HG03460 (cell line): Measurements from ENCODE around the gene RALGPS1.

ENCODE experiments used
- ATAC-seq: cut with Tn5 transposase; IDR thresholded peaks from one replicate; pipeline ENCODE4 v1.9.1; 2021; ENCODE audit not compliant: unreplicated experiment

The RALGPS1 gene

GRCh38 chr9:127050152-127050551 is 135.6 kb downstream of the RALGPS1 start:
- no peak for ATAC-seq

- ATAC-seq, result no peak
Observed at GRCh38 chr9:127050591-127051001, 136.0 kb downstream of the RALGPS1 start.

- no peak for ATAC-seq
Observed at GRCh38 chr9:127051881-127052595, 137.5 kb downstream of the RALGPS1 start.

DNA sequence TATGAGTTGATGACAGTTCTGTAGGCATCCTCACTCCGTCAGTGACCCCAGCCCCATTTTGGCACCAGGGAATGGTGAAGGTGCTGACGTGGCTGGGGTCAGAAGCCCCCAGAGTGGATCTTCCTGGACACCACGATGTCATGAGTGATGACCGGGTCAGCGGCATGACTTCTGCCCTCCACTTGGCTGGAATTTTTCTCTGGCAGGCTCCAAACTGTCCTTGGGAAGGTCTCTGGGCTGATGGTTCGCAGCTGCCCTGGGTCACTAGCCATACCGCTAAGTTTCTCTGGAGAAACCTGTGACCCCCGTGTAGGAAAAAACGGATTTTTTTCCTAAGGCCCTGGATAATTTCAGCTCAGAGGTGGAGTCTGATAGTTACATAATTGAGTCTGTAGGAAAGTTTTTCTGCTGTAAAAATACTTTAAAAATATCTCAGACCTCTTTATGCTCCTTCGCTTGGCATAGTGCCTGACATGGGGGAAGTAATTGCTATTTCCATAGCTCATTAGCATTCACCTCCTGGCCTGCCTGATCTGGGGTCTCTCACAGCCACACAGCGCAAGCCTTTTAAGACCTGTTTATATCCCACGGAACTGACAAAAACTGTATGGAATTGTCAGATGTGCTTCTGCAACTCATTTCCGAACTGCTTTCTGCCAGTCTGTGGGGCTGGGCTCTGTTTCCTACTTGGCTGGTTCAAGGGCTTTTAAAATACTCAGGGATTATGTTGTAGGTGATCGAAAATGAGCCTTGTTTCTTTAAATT is 138.7 kb downstream of the RALGPS1 start:
- no peak for ATAC-seq

DNA sequence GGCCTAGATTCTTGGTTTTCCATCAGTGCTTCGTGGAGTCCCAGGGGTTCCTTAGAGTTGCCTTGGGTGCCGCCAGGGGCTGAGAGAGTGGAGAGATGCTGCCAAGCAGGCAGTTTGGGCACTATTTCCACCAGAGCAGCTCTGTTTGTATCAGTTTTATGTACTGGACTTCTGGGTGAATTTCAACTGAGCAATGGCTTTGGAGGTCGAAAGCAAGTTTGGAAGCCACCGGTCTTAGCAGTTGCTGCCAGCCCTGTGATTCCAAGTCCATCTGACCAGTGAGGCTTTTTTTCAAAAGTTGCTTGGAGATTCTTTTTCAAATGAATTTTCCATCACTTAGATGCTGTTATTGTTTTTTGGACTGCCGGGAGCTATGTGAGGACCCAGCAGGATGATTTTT is 139.4 kb downstream of the RALGPS1 start:
- ATAC-seq, result no peak

- no peak for ATAC-seq
Observed at GRCh38 chr9:127055745-127056402, 141.3 kb downstream of the RALGPS1 start.

DNA sequence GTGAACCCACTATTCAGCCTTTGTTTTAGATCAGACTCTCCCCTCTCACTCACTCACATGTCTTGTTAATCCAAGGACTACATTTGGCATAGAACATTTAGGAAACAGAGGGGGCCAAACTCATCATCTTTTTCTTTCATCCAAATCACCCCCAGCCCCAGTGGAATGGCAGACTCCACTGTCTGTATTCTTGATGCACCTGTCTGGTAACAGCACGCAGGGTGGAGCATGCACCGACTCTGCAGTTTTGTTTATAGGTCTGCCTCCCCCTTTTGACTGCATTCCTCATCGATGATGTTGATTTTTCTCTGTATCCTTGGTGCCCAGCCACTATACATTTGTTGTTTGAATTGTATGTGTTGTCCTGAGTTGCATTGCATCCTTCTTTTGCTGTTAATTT is 141.9 kb downstream of the RALGPS1 start:
- ATAC-seq, result no peak

DNA sequence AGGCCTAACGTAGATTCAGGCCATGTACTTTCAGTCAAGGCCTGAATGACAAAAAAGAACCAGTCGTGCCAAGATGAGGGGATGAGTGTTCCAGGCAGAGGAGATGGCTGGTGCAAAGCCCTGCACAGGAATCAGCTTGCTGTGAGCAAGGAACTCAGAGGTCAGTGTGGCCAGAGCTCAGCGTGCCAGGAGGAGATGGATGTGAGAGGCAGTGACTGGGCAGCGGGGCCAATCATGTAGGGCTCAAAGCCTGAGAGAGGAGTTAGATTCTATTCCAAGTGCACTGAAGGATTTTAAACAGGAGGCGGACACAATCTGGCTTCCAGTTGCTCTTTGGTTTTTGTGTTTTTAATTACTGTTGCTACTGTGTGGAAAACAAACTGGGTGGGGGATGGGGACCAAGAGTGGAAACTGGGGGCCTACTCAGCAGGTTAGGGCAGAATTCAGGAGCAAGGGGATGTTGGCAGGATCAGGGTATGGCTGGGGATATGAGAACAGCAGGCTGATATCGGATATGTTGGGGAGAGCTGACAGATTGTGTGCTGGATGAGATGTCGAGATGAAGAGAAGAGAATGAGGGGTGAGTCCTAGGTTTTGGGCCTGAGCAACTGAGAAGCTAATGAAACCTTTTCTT is 143.5 kb downstream of the RALGPS1 start:
- ATAC-seq, result no peak

DNA sequence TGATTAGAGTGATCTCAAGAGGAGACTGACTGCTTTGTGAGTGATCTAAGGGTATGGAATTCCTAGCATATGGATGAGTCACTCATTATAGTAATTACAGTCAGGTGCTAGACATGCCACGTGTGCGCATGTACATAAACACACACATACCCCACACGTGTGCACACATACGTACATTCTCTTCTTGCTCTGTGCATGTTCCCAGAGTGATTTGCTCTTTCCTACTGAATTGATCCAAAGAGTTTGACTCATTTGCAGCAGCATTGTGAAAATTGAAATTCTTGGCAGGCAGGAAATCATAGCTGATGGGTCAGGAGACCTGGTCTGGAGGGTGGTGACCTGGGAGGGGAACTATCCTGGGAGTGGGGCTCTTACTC is 144.1 kb downstream of the RALGPS1 start:
- no peak for ATAC-seq

GRCh38 chr9:127059030-127059429 is 144.4 kb downstream of the RALGPS1 start:
- no peak for ATAC-seq

- ATAC-seq, result no peak
Observed at GRCh38 chr9:127059765-127060361, 145.3 kb downstream of the RALGPS1 start.

GRCh38 chr9:127061411-127061810 is 146.8 kb downstream of the RALGPS1 start:
- ATAC-seq, result no peak

DNA sequence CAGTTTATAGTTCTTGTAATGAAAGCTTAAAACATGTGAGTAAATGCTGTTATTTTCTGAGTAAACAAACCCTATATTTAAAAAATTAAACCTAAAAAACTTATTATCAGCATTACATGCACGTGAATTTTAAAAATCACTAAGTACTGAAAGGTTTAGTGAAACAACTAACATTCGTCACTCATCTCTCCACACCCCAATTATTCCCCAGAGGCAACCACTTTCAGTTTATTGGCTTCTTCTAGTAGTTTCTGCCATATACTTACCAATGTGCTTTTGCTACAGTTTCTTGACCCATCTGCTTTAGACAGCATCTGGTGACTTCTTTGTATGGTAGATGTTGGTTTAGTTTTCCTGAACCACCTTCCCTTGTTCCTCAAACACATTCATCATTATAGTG is 149.8 kb downstream of the RALGPS1 start:
- ATAC-seq, result no peak

GRCh38 chr9:127065592-127065991 is 151.0 kb downstream of the RALGPS1 start:
- ATAC-seq, result no peak

- no peak for ATAC-seq
Observed at GRCh38 chr9:127066060-127066850, 151.7 kb downstream of the RALGPS1 start.

GRCh38 chr9:127066851-127067136 is 152.2 kb downstream of the RALGPS1 start:
- no peak for ATAC-seq

DNA sequence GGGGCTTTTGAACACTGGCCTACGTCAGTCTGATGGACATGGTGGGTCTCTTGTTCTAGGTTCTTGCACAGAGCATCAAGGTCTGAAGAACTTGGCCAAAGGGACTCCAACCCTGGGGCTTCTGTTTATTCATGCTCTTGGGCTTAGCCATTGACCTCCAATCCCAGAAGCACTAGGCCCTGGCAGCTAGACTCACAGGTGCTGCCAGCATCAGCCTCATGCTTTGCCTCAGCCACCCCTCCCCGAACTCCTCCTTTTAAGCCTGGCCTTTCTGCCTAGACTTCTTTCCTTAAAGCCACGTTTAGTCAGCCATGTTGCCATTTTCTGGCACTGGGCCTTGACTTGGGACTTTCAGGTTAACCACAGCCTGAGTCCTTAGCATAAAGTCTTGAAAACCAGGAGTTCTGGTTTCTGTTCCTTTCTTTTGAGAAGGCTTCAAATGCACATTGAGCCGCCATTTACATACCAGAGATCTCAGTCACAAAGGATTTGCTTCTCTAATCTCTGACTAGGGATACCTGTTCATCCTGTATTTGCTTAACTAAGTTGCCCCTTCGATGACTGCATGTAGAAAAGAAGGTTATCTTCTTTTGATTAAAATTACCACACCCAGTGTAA is 153.1 kb downstream of the RALGPS1 start:
- ATAC-seq, result no peak

- no peak for ATAC-seq
Observed at GRCh38 chr9:127074561-127075548, 160.3 kb downstream of the RALGPS1 start.
